ENCODE measurements around the gene FBXW7.

DNA sequence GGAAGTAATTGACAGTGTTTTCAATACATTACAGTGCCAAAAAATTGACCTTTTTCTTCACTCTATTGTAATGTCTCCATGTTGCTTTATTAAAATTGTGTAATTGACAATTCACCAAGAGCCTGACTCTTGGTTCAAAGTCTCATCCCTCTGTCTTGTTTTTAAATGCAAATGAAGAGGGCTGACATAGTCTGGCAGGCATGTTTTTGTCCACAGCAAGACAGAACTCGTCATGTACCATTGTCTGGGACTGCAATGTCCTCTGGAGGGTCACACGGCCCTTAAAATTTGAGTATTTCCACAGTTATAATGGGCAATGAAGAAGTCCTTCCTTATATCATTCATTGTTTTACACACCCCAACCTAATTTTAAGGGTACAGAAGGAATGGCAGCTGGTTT is 38.0 kb upstream of the FBXW7 start:
- TF ChIP-seq, protein P1, sequence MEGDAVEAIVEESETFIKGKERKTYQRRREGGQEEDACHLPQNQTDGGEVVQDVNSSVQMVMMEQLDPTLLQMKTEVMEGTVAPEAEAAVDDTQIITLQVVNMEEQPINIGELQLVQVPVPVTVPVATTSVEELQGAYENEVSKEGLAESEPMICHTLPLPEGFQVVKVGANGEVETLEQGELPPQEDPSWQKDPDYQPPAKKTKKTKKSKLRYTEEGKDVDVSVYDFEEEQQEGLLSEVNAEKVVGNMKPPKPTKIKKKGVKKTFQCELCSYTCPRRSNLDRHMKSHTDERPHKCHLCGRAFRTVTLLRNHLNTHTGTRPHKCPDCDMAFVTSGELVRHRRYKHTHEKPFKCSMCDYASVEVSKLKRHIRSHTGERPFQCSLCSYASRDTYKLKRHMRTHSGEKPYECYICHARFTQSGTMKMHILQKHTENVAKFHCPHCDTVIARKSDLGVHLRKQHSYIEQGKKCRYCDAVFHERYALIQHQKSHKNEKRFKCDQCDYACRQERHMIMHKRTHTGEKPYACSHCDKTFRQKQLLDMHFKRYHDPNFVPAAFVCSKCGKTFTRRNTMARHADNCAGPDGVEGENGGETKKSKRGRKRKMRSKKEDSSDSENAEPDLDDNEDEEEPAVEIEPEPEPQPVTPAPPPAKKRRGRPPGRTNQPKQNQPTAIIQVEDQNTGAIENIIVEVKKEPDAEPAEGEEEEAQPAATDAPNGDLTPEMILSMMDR (IDR thresholded peaks at IDR 0.05; ENCODE audit: poor library complexity), result no peak
- TF ChIP-seq EZH2 (IDR thresholded peaks at IDR 0.05; ENCODE audit: borderline replicate concordance) (no peak), EZH2phosphoT487 (IDR thresholded peaks at IDR 0.05; ENCODE audit: low read depth, severe bottlenecking, unreplicated experiment) (no peak)

Measured in hepatocyte (in vitro differentiated cells).